GM23338 (cell line): ENCODE data around the gene NEK10.

Experiments
- CTCF ChIP-seq, 2 experiments: fragments of 200-600 bp in 1 of 2; sonication (generic) in 1 of 2; conservative IDR thresholded peaks; 2 replicates each; pipeline versions ENCODE4 v1.5.1 to v1.6.1; 2016 to 2017; ENCODE audit warnings: antibody characterized with exemption in 2 of 2, low read depth in 2 of 2, mild to moderate bottlenecking in 2 of 2, moderate library complexity in 1 of 2
- EZH2 ChIP-seq: fragments of 200-600 bp; sonication (generic); IDR thresholded peaks from one replicate; pipeline ENCODE4 v1.8.0; 2017; ENCODE audit warnings: antibody characterized with exemption, mild to moderate bottlenecking, low read depth; ENCODE audit not compliant: unreplicated experiment
- EZH2phosphoT487 ChIP-seq: fragments of 200-600 bp; sonication (generic); IDR thresholded peaks from one replicate; pipeline ENCODE4 v1.8.1; 2018; ENCODE audit warnings: antibody characterized with exemption; ENCODE audit not compliant: unreplicated experiment
- POLR2AphosphoS5 ChIP-seq: IDR thresholded peaks from 2 replicates; pipeline ENCODE4 v1.6.1; 2016; ENCODE audit warnings: antibody characterized with exemption, low read depth
- REST ChIP-seq: IDR thresholded peaks from one replicate; pipeline ENCODE4 v1.6.1; 2018; ENCODE audit warnings: antibody characterized with exemption; ENCODE audit not compliant: unreplicated experiment
- STAT1 ChIP-seq: IDR thresholded peaks from one replicate; pipeline ENCODE4 v1.6.1; 2016; ENCODE audit warnings: antibody characterized with exemption; ENCODE audit not compliant: unreplicated experiment
- ZNF331 ChIP-seq: fragments of 250-450 bp; sonication (Bioruptor Pico); IDR thresholded peaks from 2 replicates; pipeline ENCODE4 v1.5.0; 2020; ENCODE audit warnings: low read depth, mild to moderate bottlenecking, moderate library complexity

GRCh38 chr3:27060336-27060735 is 308.8 kb downstream of the NEK10 start:
- TF ChIP-seq STAT1: no peak
- no peak for TF ChIP-seq CTCF (conservative IDR thresholded peaks at IDR 0.05; ENCODE audit: low read depth in 2 of 2)
- TF ChIP-seq POLR2AphosphoS5: no peak
- TF ChIP-seq EZH2: no peak
- no peak for TF ChIP-seq EZH2phosphoT487
- no peak for TF ChIP-seq REST
- no peak for TF ChIP-seq ZNF331 (CRISPR knock-in tag)
